Measurements from ENCODE around the gene ITSN1. TPM values are rescaled to one million over a fixed set of nuclear protein-coding genes. Genes with fewer than 3 reads are reported as not detected.
A peak's percentile ranks its signal among the peaks of the same experiment; 100 is the strongest.

The ITSN1 gene
- total RNA-seq, 1 donor from 2014 or later, result 77.5 TPM

- no peak for DNase-seq (ENCODE audit: low spot score in 2 of 2, unreplicated experiment in 2 of 2)
- peaks cover 7% of the 10 kb centered on the region for H3K36me3 Mint-ChIP-seq
- no peak overlapping the region for H3K27ac Mint-ChIP-seq
- H3K9me3 Mint-ChIP-seq, result no peaks in the 10 kb centered on the region
- no peak overlapping the region for H3K4me3 Mint-ChIP-seq
- TF ChIP-seq CTCF (IDR thresholded peaks at IDR 0.05; ENCODE audit: unreplicated experiment), result no peak
- H3K4me1 Mint-ChIP-seq, result peaks cover 27% of the 10 kb centered on the region
- H3K27me3 Mint-ChIP-seq (ENCODE audit: low read depth), result no peaks in the 10 kb centered on the region
Observed at GRCh38 chr21:33937146-33937545, 294.8 kb downstream of the ITSN1 start.

GRCh38 chr21:33937931-33938339 is 295.6 kb downstream of the ITSN1 start:
- TF ChIP-seq CTCF (IDR thresholded peaks at IDR 0.05; ENCODE audit: unreplicated experiment), result no peak
- no peak overlapping the region for H3K27ac Mint-ChIP-seq

GRCh38 chr21:33938381-33938780 is 296.1 kb downstream of the ITSN1 start:
- H3K36me3 Mint-ChIP-seq, result peaks cover 10% of the 10 kb centered on the region
- TF ChIP-seq CTCF (IDR thresholded peaks at IDR 0.05; ENCODE audit: unreplicated experiment), result no peak
- no peaks in the 10 kb centered on the region for H3K9me3 Mint-ChIP-seq
- peaks cover 18% of the 10 kb centered on the region for H3K4me1 Mint-ChIP-seq
- H3K4me3 Mint-ChIP-seq, result no peak overlapping the region
- no peaks in the 10 kb centered on the region for H3K27me3 Mint-ChIP-seq (ENCODE audit: low read depth)
- no peak overlapping the region for H3K27ac Mint-ChIP-seq
- DNase-seq (ENCODE audit: low spot score in 2 of 2, unreplicated experiment in 2 of 2), result no peak

More at GRCh38 chr21:33937931-33938339, 295.6 kb downstream of the ITSN1 start:
- H3K27me3 Mint-ChIP-seq (ENCODE audit: low read depth), result no peaks in the 10 kb centered on the region
- H3K4me3 Mint-ChIP-seq, result no peak overlapping the region
- no peak for DNase-seq (ENCODE audit: low spot score in 2 of 2, unreplicated experiment in 2 of 2)
- peaks cover 21% of the 10 kb centered on the region for H3K4me1 Mint-ChIP-seq
- H3K36me3 Mint-ChIP-seq, result peaks cover 7% of the 10 kb centered on the region
- H3K9me3 Mint-ChIP-seq, result no peaks in the 10 kb centered on the region

GRCh38 chr21:33939226-33939625 is 296.9 kb downstream of the ITSN1 start:
- peaks cover 18% of the 10 kb centered on the region for H3K4me1 Mint-ChIP-seq
- no peaks in the 10 kb centered on the region for H3K27me3 Mint-ChIP-seq (ENCODE audit: low read depth)
- H3K9me3 Mint-ChIP-seq, result peaks cover under 1% of the 10 kb centered on the region
- H3K27ac Mint-ChIP-seq, result peak overlapping the region; percentile 7
- no peak overlapping the region for H3K4me3 Mint-ChIP-seq
- peaks cover 13% of the 10 kb centered on the region for H3K36me3 Mint-ChIP-seq
- TF ChIP-seq CTCF (IDR thresholded peaks at IDR 0.05; ENCODE audit: unreplicated experiment), result no peak
- DNase-seq (ENCODE audit: low spot score in 2 of 2, unreplicated experiment in 2 of 2), result no peak

- no peaks in the 10 kb centered on the region for H3K27me3 Mint-ChIP-seq (ENCODE audit: low read depth)
- peak overlapping the region; percentile 86 for H3K27ac Mint-ChIP-seq
- H3K9me3 Mint-ChIP-seq, result peaks cover 10% of the 10 kb centered on the region
- TF ChIP-seq CTCF (IDR thresholded peaks at IDR 0.05; ENCODE audit: unreplicated experiment), result no peak
- H3K4me3 Mint-ChIP-seq, result no peak overlapping the region
- no peak for DNase-seq (ENCODE audit: low spot score in 2 of 2, unreplicated experiment in 2 of 2)
- peaks cover 22% of the 10 kb centered on the region for H3K36me3 Mint-ChIP-seq
- peaks cover 18% of the 10 kb centered on the region for H3K4me1 Mint-ChIP-seq
Observed at GRCh38 chr21:33940164-33940880, 298.0 kb downstream of the ITSN1 start.
